SU-DHL-6 (cell line): ENCODE data around the gene GPR161.

Source experiments
- H2AFZ ChIP-seq: fragments of 200-600 bp; sonication (generic); 2 replicates; pipeline ENCODE4 v1.6.1; 2014; ENCODE audit warnings: low read depth, mild to moderate bottlenecking, moderate library complexity, mixed read lengths, antibody characterized with exemption, low read length; ENCODE audit not compliant: severe bottlenecking
- H3F3A ChIP-seq: fragments of 200-600 bp; shearing (Covaris generic); 2 replicates; pipeline ENCODE4 v1.6.0; 2016; ENCODE audit warnings: antibody characterized with exemption, mild to moderate bottlenecking; ENCODE audit not compliant: insufficient read depth
- H3K27ac ChIP-seq: fragments of 200-600 bp; sonication (generic); 2 replicates; pipeline ENCODE4 v1.5.1; 2016; ENCODE audit warnings: low read depth, mild to moderate bottlenecking, low read length, moderate library complexity, mixed read lengths
- H3K27me3 ChIP-seq: fragments of 200-600 bp; sonication (generic), shearing (Covaris generic); 2 replicates; pipeline ENCODE4 v1.6.0; 2014; ENCODE audit warnings: mild to moderate bottlenecking, low read length
- H3K36me3 ChIP-seq: fragments of 200-600 bp; sonication (generic); 2 replicates; pipeline ENCODE4 v1.6.1; 2014; ENCODE audit warnings: mild to moderate bottlenecking, low read length, mixed read lengths
- H3K4me2 ChIP-seq: fragments of 300-600, 200-600 bp; shearing (Covaris generic), sonication (generic); 2 replicates; pipeline ENCODE4 v1.6.0; 2014; ENCODE audit warnings: low read length, low read depth, mild to moderate bottlenecking; ENCODE audit not compliant: poor library complexity, severe bottlenecking
- H3K4me3 ChIP-seq: fragments of 200-600 bp; sonication (generic); 2 replicates; pipeline ENCODE4 v1.5.1; 2014; ENCODE audit warnings: antibody characterized with exemption, low read length, mild to moderate bottlenecking, mixed read lengths; ENCODE audit not compliant: insufficient read depth, poor library complexity, severe bottlenecking
- H3K79me2 ChIP-seq: fragments of 200-600 bp; sonication (generic); 2 replicates; pipeline ENCODE4 v1.6.1; 2014; ENCODE audit warnings: mild to moderate bottlenecking, low read length, moderate library complexity; ENCODE audit not compliant: insufficient read depth
- H3K9ac ChIP-seq: fragments of 200-600 bp; sonication (generic); 2 replicates; pipeline ENCODE4 v1.7.0; 2014; ENCODE audit warnings: mild to moderate bottlenecking, low read length
- H3K9me2 ChIP-seq: fragments of 200-600 bp; sonication (generic); replicated peaks from 2 replicates; pipeline ENCODE4 v1.6.1; 2014; ENCODE audit warnings: low read length; ENCODE audit not compliant: insufficient read depth
- H3K9me3 ChIP-seq: fragments of 200-600 bp; sonication (generic); 2 replicates; pipeline ENCODE4 v1.6.1; 2014; ENCODE audit warnings: low read length, mixed read lengths; ENCODE audit not compliant: insufficient read depth
- H4K20me1 ChIP-seq: fragments of 200-600 bp; sonication (generic); 2 replicates; pipeline ENCODE4 v1.6.1; 2014; ENCODE audit warnings: low read depth, mild to moderate bottlenecking, antibody characterized with exemption, low read length, moderate library complexity, mixed read lengths
- EZH2phosphoT487 ChIP-seq: fragments of 200-600 bp; sonication (generic), shearing (Covaris generic); conservative IDR thresholded peaks from 2 replicates; pipeline ENCODE4 v1.6.1; 2018; ENCODE audit warnings: mild to moderate bottlenecking, antibody characterized with exemption, low read length, moderate library complexity, mixed read lengths
- TF ChIP-seq, protein P1 (sequence below): fragments of 200-600 bp; sonication (generic); IDR thresholded peaks from one replicate; pipeline ENCODE4 v1.5.1; 2017; ENCODE audit warnings: antibody characterized with exemption, mild to moderate bottlenecking, low read length, moderate library complexity; ENCODE audit not compliant: insufficient read depth, poor library complexity, severe bottlenecking

GPR161 gene

GRCh38 chr1:168096296-168097165, 40.2 kb downstream of the GPR161 start:
- Histone ChIP-seq H3K4me2 (no peak overlapping the region), H2AFZ (no peak overlapping the region), H3K27me3 (no peaks in the 10 kb centered on the region), H3F3A (no peaks in the 10 kb centered on the region), H3K9me2 (no peaks in the 10 kb centered on the region), H3K79me2 (no peaks in the 10 kb centered on the region), H3K9me3 (no peaks in the 10 kb centered on the region), H4K20me1 (no peaks in the 10 kb centered on the region), H3K4me3 (no peak overlapping the region), H3K27ac (no peak overlapping the region), H3K36me3 (no peaks in the 10 kb centered on the region), H3K9ac (no peak overlapping the region)
- TF ChIP-seq, protein P1, sequence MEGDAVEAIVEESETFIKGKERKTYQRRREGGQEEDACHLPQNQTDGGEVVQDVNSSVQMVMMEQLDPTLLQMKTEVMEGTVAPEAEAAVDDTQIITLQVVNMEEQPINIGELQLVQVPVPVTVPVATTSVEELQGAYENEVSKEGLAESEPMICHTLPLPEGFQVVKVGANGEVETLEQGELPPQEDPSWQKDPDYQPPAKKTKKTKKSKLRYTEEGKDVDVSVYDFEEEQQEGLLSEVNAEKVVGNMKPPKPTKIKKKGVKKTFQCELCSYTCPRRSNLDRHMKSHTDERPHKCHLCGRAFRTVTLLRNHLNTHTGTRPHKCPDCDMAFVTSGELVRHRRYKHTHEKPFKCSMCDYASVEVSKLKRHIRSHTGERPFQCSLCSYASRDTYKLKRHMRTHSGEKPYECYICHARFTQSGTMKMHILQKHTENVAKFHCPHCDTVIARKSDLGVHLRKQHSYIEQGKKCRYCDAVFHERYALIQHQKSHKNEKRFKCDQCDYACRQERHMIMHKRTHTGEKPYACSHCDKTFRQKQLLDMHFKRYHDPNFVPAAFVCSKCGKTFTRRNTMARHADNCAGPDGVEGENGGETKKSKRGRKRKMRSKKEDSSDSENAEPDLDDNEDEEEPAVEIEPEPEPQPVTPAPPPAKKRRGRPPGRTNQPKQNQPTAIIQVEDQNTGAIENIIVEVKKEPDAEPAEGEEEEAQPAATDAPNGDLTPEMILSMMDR, result no peak
- TF ChIP-seq EZH2phosphoT487, result no peak

DNA sequence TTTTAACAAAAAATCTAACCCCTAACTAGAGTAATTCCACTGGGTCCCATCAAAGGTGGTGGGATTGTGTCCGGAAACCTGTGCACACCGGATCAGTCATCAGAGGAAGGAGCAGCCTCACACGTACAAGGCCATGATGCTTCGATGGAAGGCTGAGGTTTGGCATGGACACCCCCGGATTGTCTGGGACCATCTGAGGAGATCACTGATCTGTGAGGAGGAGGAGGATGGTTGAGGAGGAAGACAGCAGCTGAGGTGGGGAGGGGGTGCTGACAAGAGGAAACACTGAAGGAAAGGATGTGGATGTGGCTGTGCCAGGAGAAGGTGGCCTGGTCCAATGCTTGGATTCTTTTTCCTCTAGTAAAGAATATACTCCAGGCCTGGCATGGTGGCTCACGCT, 41.3 kb downstream of the GPR161 start:
- no peaks in the 10 kb centered on the region for H3K79me2 ChIP-seq
- H3K9ac ChIP-seq, result no peak overlapping the region
- no peaks in the 10 kb centered on the region for H3F3A ChIP-seq
- H3K4me2 ChIP-seq, result no peak overlapping the region
- no peaks in the 10 kb centered on the region for H3K9me3 ChIP-seq
- H3K9me2 ChIP-seq, result no peaks in the 10 kb centered on the region
- no peak overlapping the region for H2AFZ ChIP-seq
- no peaks in the 10 kb centered on the region for H3K27me3 ChIP-seq
- H3K4me3 ChIP-seq, result no peak overlapping the region
- H3K36me3 ChIP-seq, result no peaks in the 10 kb centered on the region
- no peak overlapping the region for H3K27ac ChIP-seq
- TF ChIP-seq, protein P1, result no peak
- TF ChIP-seq EZH2phosphoT487, result no peak
- no peaks in the 10 kb centered on the region for H4K20me1 ChIP-seq

- H3K4me3 ChIP-seq, result no peak overlapping the region
- H4K20me1 ChIP-seq, result no peaks in the 10 kb centered on the region
- no peak overlapping the region for H3K4me2 ChIP-seq
These were observed 43.1 kb downstream of the GPR161 start for GRCh38 chr1:168093616-168094015.

More at GRCh38 chr1:168093616-168094015, 43.1 kb downstream of the GPR161 start:
- Histone ChIP-seq H3K27ac (no peak overlapping the region), H3K79me2 (no peaks in the 10 kb centered on the region), H2AFZ (no peak overlapping the region), H3K36me3 (no peaks in the 10 kb centered on the region), H3K9ac (no peak overlapping the region), H3K27me3 (no peaks in the 10 kb centered on the region), H3F3A (no peaks in the 10 kb centered on the region), H3K9me3 (no peaks in the 10 kb centered on the region), H3K9me2 (no peaks in the 10 kb centered on the region)
- TF ChIP-seq, protein P1, result no peak
- TF ChIP-seq EZH2phosphoT487, result no peak
